DMS153 (cell line): ENCODE data around the gene NELL1.
"Not testable (repeated sequence)": the region's sequence is repeated elsewhere in the genome, so short reads cannot be mapped to it uniquely, and the experiment has no call there.

Experiments
- DNase-seq: peaks from one replicate; lab custom pipeline; 2025; lab: John Stamatoyannopoulos, UW

NELL1 gene

DNA sequence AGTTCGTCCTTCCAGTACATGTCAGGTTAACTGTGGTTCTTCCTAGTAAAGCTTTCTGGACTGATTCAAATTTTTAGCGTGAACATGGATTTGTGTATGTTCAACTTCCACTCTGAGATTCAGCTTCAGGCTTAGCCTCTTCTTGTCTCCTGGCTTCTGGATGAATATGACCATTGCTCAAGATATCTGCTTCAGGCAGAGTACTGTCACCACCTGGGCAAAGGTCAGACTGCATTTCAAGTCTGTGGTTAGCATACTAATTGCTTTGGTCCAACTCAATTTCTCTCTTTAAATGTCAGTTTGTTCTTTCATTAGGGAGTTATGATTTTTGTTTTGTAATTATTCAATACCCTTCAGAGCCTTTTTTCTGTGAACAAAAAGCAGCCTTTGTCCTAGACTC, 440.0 kb downstream of the NELL1 start:
- no peak for DNase-seq

DNA sequence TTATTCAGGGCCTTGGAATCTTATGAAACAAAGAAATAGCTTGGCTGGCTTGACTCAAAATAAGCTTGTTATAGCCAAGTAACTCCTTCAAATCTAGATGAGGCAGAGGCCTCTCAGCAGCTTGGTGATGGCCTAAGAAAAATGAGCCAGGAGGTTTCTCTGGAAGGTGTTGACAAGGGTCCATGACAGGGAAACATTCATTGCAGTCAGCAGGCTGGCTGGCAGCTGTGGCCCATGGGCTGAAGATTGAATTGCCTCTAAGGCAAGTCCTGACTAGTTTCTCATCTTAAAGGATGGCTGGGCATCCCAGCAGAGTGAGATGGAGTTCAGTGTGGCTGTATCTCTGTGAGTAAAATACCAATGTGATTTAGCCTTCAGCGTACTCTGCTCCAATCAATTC, 441.0 kb downstream of the NELL1 start:
- no peak for DNase-seq

DNA sequence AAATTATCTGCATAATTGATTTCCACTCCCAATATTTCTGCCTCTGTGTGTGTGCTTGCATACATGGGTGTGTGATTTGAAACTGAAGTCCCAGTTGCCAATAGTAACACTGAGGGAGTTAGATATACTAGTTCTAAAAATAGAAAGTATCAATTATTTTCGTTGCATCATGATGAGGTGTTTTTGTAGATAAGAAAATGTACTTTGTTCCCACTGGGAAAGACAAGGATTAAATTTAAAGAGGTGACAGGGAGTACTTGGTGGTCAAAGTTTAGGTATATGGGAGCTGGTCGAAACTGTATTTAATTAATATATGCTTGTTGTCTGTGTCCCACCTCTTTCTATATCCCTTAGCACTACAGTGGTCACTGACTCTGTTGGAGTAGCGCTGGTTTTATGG, 444.5 kb downstream of the NELL1 start:
- no peak for DNase-seq

DNA sequence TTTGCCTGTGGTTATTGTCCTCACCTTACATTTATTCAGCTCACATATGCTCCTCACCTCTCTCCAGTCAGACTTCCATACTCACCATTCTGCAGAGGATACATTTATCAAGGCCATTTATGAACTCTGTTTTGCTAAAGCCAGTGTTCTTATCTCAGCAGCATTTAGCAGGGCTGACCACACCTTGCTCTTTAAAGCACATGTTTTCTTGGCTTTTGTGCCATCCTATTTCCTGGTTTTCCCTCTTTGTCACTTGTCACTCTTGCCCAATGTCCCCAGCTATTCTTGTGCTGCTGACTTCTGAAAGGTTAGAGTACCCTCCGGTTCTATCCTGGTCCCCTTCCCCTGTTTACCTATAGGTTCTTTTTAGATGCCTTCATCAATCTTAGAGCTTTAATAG, 446.6 kb downstream of the NELL1 start:
- DNase-seq = peak; percentile 27

DNA sequence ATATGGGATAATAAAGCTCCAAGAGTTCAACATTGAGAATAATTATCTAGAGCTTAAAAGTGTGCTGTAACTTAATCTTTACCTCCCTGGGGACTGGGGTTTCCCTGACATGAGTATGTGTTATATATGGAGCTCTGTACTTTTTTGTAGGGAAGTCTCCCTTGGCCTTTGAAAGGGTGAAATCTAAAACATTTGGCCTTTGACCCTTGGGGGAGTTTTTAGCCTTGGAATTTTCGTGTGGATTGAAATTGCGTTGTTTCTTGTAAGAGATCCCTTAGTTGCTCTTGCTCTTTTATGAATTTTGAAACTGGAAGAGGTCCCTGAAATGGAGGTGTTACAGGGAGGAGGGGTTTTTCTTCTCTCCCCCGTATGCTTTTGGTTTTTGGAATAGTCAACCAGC, 450.0 kb downstream of the NELL1 start:
- DNase-seq = no peak

DNA sequence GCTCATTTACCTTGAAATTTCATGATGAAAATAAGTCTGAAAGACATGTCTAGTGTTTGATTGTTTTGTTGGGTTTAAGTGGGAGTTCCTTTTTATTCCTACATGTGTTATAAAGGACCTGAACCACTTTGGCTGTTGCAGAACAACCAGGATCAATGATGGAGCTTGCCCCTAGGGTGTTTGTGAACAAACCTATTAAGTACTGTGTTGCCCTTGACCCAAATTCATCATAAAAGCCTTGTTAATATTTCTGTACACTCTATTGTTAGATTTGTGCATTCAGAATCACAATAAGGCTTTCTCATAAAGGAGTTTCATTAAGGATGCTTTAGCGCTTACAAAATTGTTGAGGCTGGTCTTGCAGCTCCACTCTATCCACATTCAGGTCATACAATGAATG, 452.6 kb downstream of the NELL1 start:
- peak; percentile 20 for DNase-seq

DNA sequence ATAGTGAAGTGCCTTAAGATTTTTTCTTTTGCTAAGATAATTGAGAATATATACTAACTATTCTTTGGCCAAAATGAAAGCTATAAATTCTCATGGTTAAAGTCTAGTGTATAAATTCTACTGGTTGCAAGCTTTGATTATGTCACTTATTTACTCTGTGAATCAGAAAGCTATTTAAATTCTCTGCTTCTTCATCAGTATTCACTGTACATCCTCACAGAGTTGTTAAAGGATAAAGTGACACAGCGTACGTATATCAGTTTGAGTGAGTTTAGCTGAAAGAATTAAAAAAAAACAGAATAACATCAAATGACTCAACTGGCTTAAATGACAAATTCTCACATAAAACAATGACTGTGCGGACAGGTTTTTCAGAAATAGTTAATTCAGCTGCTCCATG, 453.1 kb downstream of the NELL1 start:
- DNase-seq = no peak

DNA sequence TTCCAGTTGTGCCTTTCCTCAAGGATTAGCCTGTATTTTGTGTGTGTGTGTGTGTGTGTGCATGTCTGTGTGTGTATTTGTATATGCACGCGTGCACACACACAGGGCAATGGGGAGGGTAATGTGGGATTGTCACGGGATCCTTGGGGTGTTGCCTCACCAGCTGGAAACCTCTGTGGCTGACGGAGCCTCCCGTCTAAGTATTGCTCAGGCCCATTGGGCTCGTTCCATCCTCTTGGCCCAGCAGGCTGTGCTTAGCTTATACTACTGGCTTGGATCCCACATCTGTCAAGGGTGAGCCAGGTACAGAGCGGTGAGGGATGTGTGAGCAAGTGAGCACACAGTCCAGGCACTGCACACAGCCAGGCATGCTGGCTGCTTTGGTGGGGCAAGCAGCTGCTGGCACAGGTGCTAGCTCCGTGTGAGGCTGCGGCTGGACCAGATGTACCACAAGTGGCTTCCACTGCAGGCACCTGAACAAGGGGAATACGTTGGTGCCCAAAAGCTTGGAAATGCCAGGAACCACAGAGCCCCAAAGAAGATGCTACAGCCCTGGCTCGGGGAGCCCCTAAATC, 462.8 kb downstream of the NELL1 start:
- DNase-seq = no peak

DNA sequence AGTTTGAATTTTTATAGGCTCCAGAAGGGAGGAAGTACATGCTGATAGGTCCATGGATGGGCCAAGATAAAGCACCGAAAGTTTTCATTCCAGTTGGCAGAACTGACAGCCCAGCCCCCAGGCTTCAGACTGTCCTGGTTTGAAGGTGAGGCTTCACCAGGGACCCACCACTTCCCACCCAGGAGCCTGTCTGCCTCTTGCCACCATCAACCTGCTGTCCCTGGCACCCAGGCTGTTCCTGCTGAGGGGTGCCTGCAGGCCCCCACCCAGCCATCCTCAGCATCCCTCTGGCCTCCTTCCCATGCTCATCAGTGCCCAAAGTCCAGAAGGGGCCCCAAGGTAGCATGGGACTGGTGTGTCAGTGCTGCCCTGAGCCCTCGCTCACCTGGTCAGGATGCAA, 463.9 kb downstream of the NELL1 start:
- no peak for DNase-seq

DNA sequence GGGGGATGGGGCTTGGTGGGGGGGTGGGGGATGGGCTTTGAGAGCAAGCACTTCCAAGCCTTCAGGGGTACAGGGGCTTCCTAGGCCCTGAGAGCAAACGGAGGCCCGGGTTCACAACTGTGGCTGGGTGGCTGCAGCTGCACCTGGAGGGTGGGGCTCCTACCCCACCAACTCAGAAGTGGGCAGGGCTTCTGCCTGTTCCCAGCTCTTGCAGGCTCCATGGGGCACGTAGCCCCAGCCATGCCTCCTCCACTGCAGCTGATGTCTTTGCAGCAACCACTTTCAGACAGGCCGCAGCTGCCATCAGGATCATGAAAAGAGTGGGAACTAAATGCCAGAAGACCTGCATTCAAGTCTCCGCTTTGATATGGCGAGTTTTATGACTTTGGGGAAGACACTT, 464.3 kb downstream of the NELL1 start:
- no peak for DNase-seq

DNA sequence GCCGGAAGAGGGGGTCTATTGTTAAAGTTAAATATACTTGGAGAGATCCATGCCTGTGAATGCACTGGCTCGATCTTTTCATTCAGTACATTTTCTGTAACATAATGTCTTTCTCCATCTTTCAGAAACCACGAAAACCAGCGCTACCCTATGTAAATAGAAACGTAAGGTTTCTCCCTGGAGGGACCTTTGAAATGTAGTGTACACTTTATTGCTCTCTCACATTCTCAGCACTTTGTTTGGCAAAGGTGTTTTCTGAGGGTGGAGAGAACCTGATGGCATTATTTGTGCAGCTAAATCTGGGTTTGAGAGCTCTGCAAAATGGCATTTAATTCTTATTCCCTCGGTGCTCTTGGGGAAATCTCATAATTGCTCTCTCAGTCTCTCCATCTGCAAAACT, 468.4 kb downstream of the NELL1 start:
- peak; percentile 7 for DNase-seq

DNA sequence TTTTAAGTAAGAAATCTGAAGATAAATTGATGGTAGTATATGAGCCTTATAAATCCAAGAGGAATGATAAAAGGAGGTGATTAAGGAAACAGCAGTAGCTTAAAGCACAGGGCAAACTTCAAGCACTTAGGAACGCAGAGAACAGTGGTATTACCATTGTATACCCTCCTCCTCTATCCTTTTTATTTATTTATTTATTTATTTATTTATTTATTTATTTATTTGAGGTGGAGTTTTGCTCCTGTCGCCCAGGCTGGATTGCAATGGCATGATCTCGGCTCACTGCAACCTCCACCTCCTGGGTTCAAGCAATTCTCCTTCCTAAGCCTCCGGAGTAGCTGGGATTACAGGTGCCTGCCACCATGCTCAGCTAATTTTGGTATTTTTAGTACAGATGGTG, 472.2 kb downstream of the NELL1 start:
- not testable (repeated sequence) for DNase-seq

DNA sequence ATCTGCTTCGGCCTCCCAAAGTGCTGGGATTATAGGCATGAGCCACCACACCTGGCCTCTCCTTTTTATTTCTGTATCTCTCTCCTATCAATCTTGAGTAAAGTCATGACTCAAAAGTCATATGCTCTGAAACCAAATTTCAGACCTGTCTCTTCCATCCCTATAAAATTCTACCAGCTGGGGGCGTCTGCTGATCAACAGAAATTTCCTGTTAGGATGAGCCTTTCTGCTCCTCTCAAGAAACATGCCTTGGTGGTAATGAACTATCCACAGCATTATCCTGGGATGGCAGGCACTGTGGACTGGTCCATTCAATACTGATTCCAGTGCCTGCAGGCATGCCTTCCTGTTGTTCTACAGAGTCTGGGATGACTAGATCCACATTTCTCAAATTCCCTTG, 472.6 kb downstream of the NELL1 start:
- peak; percentile 1 for DNase-seq

DNA sequence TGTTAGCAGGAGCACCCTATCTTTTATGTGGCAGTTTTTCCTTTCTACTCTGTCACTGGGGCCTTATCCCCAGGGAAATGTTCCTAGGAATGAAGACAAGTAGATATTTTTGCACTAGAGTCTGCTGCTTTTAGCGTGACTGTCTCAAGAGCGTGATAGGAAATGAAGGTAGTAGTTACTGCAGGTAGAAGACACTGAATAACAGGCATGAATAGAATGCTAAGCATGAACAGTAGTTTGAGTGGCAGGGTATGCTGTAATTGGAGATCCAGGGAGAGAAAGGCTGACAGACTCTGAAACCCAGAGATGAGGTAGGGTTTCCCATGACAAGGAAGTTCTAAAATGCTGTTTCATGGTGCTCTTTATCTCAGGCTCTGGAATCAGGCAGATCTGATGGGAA, 475.1 kb downstream of the NELL1 start:
- peak; percentile 2 for DNase-seq

DNA sequence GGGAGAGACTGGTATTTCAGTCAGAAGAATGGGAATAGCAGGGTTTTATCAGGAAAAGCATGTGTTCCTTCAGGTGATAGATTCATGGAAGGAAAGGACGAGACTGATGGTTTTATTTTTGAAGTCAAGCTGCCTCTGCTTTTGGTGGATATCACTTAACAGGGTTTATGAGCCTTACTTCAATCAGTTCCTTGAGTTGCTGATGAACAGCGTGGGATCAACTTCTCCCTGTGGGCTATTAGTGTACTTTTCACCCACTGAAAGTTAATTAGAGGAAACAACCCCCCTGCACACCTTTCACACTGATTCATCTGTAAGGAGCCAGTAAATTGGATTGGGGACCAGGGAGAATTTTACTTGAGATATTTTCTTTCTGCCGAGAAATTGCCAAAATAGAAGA, 479.0 kb downstream of the NELL1 start:
- no peak for DNase-seq

DNA sequence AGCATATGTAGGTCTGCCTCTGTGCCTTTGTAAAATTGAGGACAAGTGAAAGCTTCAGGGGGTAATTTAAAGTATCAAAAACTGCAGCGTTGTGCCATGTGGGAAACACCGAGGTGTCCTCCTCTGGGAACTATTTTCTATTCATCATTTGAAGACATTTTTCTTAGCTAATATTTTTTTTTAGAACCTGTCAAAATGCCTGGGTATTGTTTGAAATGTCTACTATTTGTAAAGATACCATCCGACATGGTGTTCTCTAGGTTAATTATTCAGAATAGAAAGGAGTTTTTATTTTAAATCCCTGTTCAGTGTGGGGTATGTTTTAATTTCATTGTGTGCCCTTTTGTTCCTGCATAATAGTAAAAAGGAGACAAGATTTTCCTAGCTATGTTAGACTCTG, 490.8 kb downstream of the NELL1 start:
- no peak for DNase-seq

DNA sequence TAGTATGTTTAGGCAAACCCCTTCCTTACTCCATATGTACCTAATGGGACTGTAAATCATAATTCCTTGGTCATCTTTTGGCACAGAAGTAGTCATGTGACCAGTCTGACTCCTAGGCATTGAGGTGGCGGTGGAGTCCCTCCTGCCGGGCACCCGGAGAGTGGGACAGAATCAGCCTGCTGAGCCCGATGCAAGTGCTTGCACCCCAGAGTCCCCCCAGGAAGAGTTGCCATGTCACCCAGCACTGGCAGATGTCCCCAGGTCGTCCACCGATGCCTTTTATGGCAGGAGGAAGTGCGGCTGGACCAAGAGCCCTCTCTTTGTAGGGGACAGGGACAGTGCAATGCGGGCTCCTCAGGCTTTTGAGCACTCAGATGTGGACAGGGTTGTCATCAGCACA, 500.3 kb downstream of the NELL1 start:
- no peak for DNase-seq

DNA sequence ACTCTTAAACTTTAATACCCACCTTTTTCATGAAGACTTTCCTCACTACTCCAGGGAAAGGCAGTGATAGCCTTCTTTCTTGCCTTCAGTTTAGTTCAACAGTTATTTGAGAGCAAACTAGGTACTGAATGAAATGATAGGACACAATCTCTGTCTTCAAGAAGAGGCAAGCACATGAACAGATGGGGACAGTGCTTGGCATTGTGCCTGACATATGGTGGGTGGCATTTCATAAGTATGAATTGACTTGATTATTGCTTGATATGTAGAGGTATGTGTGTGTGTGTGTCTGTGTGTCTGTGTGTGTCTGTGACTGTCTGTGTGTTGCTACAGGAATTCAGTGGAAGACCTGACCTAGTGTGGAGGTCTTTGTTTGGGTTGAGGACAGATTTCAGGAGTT, 504.1 kb downstream of the NELL1 start:
- DNase-seq = no peak

DNA sequence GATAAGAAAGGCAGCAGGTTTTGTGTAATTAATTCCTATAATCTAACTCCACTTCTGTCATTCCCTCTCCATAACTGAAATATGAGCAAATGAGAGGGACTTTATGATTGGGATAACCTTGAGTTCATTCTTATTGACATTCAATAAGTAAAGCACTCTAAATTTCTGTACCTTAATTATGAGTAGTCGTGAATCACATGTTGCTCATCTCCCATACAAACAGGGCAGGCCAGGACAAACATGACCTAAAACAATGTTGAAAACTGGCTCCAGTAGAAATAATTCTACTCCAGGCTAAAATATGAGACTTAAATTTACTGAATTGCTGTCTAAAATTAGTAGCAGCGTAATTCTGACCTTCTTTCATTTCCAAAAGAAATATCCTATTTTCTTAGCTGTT, 505.4 kb downstream of the NELL1 start:
- no peak for DNase-seq

DNA sequence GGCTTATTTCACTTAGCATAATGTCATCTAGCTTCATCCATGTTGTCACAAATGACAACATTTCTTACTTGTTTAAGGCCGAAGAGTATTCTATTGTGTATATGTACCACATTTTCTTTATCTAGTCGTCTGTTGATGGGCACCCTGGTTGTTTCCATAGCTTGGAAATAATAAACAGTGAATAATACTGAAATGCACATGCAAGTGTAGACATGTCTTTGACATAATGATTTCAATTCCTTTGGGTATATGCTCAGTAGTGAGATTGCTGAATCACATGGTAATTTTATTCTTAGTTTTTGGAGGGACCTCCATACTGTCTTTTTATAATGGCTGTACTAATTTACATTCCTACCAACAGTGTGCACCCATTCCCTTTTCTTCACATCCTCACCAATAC, 508.0 kb downstream of the NELL1 start:
- DNase-seq = no peak

DNA sequence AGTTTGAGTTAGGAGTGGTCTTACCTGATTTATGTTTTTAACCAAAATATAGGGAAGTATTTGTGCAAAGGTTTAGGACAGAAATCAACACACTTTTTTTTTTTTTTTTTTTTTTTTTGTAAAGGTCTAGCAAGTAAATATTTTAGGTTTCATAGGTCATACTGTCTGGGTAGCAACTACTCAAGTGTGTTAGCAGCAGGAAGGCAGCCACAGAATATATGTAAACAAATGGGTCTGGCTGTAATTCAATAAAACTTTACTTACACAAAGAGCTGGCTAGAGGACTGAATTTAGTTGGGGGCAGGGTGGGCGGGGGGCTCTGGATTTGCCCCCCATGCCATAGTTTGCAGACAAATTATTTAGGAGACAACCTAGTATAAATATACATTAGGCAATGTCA, 510.4 kb downstream of the NELL1 start:
- peak; percentile 26 for DNase-seq

DNA sequence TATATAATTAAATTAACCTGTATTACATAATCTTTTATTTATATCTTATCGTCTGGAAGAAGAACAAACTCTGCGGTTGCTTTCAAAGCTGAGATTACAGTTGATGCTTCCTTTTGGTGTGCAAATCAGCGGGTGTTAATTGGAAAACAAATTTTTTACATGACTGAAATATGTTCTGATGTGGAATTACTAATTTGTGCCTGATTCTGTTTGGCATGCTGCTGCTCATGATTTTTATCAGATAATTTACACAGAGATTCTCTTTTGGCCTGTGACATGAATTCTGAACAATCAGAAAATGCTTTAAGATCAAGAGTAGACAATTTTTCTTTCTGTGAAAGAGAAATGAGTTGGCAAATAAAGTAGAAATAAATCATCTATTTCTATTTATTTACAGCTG, 510.8 kb downstream of the NELL1 start:
- no peak for DNase-seq

DNA sequence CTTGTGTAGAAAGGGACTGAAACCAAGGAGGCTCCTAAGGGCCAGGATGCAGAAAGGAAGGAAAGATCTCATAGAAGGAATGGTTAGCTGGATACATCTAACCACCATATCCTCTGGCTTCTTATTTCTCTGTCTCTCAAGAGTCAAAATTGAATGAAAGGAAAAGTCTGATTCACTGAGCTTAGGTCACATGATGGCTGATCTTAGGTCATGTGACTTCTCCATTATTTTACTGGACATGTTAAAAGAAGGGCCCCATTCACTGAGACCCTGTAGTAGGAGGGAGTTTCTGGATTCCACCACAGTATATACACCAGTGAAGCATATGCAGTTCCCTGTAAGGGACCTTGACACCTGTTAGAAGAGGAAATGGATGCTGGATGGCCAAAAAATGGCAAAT, 516.6 kb downstream of the NELL1 start:
- DNase-seq = no peak

DNA sequence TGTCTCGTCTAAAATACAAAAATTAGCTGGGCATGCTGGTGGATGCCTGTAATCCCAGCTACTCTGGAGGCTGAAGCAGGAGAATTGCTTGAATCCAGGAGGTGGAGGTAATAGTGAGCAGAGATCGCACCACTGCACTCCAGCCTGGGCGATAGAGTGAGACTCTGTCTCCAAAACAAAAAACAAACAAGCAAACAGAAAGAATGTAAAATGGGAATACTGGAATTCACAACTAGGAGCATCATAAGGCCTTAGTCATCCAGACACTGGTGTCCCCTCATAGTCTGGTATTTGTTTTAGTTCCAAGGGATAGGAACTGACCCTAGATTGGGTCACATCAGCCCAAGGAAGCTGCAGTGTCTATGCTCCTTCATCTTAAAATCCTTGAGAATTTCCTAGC, 520.8 kb downstream of the NELL1 start:
- DNase-seq = no peak

DNA sequence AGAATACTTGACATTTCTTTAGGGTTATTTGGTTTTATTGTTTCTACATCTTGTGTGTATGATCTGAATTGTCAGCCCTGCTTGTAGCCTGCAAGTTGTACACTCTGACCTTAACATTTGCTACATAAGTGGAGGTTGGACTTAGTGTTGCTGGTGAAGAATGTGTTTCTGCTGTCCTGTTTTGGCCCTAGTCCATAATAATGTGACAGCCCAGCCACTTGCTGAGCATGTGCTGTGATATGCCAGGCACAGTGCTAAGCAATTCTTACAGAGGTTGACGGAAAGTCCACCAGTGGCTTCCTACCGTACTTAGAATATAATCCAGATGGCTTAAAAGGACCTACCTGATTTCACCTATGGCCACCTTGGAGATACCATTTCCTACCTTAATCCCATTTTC, 526.6 kb downstream of the NELL1 start:
- no peak for DNase-seq
